SH-SY5Y (cell line): ENCODE results near the gene TAF1.

ENCODE experiments used
- GATA2 ChIP-seq: IDR thresholded peaks from 2 replicates; pipeline ENCODE4 v1.6.1; 2011; ENCODE audit warnings: mild to moderate bottlenecking, low read depth, low read length
- GATA3 ChIP-seq: IDR thresholded peaks from 2 replicates; pipeline ENCODE4 v1.6.1; 2011; ENCODE audit warnings: low read depth, mild to moderate bottlenecking, low read length, moderate library complexity

DNA sequence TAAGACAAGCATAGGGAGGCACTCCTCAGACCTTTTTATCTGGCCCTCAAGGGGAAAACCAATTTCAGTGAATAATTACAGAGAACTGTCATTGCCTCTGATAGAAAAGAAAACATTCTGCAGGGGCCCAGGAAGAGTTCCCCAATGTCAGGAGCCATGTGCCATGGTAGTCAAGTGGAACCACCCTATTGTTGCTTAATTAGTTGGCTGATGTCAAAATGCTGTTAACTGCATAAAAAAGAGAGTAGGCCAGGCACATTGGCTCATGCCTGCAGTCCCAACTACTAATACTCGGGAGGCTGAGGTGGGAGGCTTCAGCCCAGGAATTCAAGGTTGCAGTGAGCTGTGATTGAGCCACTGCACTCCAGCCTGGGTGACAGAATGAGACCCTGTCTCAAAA lies 138.2 kb downstream of the TAF1 start:
- TF ChIP-seq GATA2 (no peak), GATA3 (no peak)
